ENCODE data around the gene RPS6KA1. TPM values are rescaled to one million over a fixed set of nuclear protein-coding genes. Genes with fewer than 3 reads are reported as not detected.

Gene RPS6KA1
- polyA plus RNA-seq, 2 donors, result 9.6 to 15.0 TPM

DNA sequence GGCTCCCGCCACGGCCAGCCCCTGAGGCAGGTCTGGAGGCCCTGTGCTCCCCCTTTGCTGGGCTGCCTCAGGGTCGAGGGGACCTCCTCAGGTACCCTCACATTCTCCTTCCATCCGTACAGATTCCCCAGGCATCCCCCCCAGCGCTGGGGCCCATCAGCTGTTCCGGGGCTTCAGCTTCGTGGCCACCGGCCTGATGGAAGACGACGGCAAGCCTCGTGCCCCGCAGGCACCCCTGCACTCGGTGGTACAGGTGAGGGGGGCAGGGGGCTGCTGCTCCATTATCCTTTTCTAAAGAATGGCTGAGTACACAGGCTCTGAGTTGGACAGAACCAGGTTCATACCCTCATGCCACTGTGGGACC lies 29.1 kb downstream of the RPS6KA1 start:
- peaks cover 5 to 33% of the 10 kb centered on the region in 2 donors for H3K36me3 ChIP-seq (ENCODE audit: control insufficient read depth in 2 of 2, insufficient read depth in 2 of 2, low read length in 1 of 2)
- no peaks in the 10 kb centered on the region for H3K27me3 ChIP-seq (ENCODE audit: control insufficient read depth in 1 of 2, insufficient read depth in 2 of 2, low read length in 2 of 2)
- no peaks in the 10 kb centered on the region for H3K4me1 ChIP-seq (ENCODE audit: control insufficient read depth in 2 of 2, insufficient read depth in 2 of 2, low read length in 1 of 2)
- no peak overlapping the region for H3K4me3 ChIP-seq (ENCODE audit: low read depth in 1 of 2, low read length in 2 of 2)
- no peak overlapping the region for H3K27ac ChIP-seq (ENCODE audit: low read depth in 2 of 2, low read length in 1 of 2)
- 89 to 90% methylated on average over 11 to 13 of the region's 13 CpGs for WGBS, 2 donors
- H3K9me3 ChIP-seq (ENCODE audit: control insufficient read depth in 2 of 2, insufficient read depth in 1 of 2, low read depth in 1 of 2, low read length in 1 of 2), result no peaks in the 10 kb centered on the region

DNA sequence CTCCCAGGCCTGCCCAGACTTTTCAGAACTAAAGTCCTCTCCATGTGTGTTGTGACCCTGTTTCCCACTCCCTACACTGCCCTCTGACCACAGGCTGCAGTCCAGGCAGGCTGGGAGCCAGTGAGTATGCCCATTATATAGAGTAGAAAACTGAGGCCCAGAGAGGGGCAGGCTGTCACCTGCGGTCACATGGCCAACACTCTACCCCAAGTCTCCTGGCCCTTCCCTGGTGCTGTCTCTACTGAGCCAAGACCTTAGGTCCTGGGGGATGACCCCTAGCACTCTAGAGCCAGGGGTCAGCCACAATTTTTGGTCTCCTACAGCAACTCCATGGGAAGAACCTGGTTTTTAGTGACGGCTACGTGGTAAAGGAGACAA lies 30.8 kb downstream of the RPS6KA1 start:
- peaks cover 0 to 36% of the 10 kb centered on the region in 2 donors for H3K36me3 ChIP-seq (ENCODE audit: control insufficient read depth in 2 of 2, insufficient read depth in 2 of 2, low read length in 1 of 2)

DNA sequence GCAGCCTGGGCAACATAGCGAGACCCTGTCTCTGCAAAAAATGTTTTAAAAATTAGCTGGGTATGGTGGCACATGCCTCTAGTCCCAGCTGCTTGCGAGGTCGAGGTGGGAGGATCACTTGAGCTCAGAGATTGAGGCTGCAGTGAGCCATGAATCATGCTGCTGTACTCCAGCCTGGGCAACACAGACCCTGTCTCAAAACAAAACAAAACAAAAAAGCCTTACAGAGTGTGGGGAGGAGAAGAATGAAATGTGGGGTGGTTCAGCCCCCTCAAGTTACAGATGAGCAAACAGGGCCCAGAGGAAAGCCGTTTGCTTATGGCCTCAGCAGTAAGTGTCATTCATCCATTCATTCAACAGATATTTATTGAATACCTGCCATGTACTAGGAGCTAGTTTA lies 40.7 kb downstream of the RPS6KA1 start:
- Histone ChIP-seq H3K4me1 (ENCODE audit: control insufficient read depth in 2 of 2, insufficient read depth in 2 of 2, low read length in 1 of 2) (peaks cover 0 to 2% of the 10 kb centered on the region in 2 donors), H3K36me3 (ENCODE audit: control insufficient read depth in 2 of 2, insufficient read depth in 2 of 2, low read length in 1 of 2) (peaks cover 0 to 13% of the 10 kb centered on the region in 2 donors)
- 75 to 83% methylated on average over 4 of the region's 4 CpGs for WGBS, 2 donors

More for the DNA sequence above, 30.8 kb downstream of the RPS6KA1 start:
- no peak overlapping the region for H3K27ac ChIP-seq (ENCODE audit: low read depth in 2 of 2, low read length in 1 of 2)
- no peak overlapping the region for H3K4me3 ChIP-seq (ENCODE audit: low read depth in 1 of 2, low read length in 2 of 2)
- H3K4me1 ChIP-seq (ENCODE audit: control insufficient read depth in 2 of 2, insufficient read depth in 2 of 2, low read length in 1 of 2), result no peaks in the 10 kb centered on the region
- no peaks in the 10 kb centered on the region for H3K27me3 ChIP-seq (ENCODE audit: control insufficient read depth in 1 of 2, insufficient read depth in 2 of 2, low read length in 2 of 2)
- no peaks in the 10 kb centered on the region for H3K9me3 ChIP-seq (ENCODE audit: control insufficient read depth in 2 of 2, insufficient read depth in 1 of 2, low read depth in 1 of 2, low read length in 1 of 2)
- 96% methylated on average over 3 of the region's 3 CpGs for WGBS, 2 donors

DNA sequence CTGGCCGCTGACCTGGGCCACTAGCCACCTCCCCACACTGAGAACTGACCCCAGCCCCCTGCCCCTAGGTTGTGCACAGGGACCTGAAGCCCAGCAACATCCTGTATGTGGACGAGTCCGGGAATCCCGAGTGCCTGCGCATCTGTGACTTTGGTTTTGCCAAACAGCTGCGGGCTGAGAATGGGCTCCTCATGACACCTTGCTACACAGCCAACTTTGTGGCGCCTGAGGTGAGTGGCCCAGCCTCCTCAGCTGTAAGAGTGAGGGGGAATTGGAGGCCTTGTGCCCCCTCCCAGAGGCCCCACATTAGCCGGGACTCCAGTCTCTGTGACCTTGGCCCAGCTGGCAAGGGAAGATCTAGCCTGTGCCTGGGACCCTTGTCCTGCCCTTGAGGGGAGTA lies 41.8 kb downstream of the RPS6KA1 start:
- 88 to 91% methylated on average over 8 of the region's 8 CpGs for WGBS, 2 donors
- H3K27me3 ChIP-seq (ENCODE audit: control insufficient read depth in 1 of 2, insufficient read depth in 2 of 2, low read length in 2 of 2), result no peaks in the 10 kb centered on the region
- no peak overlapping the region for H3K4me3 ChIP-seq (ENCODE audit: low read depth in 1 of 2, low read length in 2 of 2)
- H3K36me3 ChIP-seq (ENCODE audit: control insufficient read depth in 2 of 2, insufficient read depth in 2 of 2, low read length in 1 of 2), result peaks cover 0 to 13% of the 10 kb centered on the region in 2 donors
- H3K4me1 ChIP-seq (ENCODE audit: control insufficient read depth in 2 of 2, insufficient read depth in 2 of 2, low read length in 1 of 2), result peaks cover 0 to 2% of the 10 kb centered on the region in 2 donors
- peaks cover 0 to 3% of the 10 kb centered on the region in 2 donors for H3K9me3 ChIP-seq (ENCODE audit: control insufficient read depth in 2 of 2, insufficient read depth in 1 of 2, low read depth in 1 of 2, low read length in 1 of 2)
- no peak overlapping the region for H3K27ac ChIP-seq (ENCODE audit: low read depth in 2 of 2, low read length in 1 of 2)

More for the DNA sequence above, 40.7 kb downstream of the RPS6KA1 start:
- Histone ChIP-seq H3K4me3 (ENCODE audit: low read depth in 1 of 2, low read length in 2 of 2) (no peak overlapping the region), H3K27ac (ENCODE audit: low read depth in 2 of 2, low read length in 1 of 2) (no peak overlapping the region), H3K27me3 (ENCODE audit: control insufficient read depth in 1 of 2, insufficient read depth in 2 of 2, low read length in 2 of 2) (no peaks in the 10 kb centered on the region), H3K9me3 (ENCODE audit: control insufficient read depth in 2 of 2, insufficient read depth in 1 of 2, low read depth in 1 of 2, low read length in 1 of 2) (peaks cover 0 to 3% of the 10 kb centered on the region in 2 donors)

DNA sequence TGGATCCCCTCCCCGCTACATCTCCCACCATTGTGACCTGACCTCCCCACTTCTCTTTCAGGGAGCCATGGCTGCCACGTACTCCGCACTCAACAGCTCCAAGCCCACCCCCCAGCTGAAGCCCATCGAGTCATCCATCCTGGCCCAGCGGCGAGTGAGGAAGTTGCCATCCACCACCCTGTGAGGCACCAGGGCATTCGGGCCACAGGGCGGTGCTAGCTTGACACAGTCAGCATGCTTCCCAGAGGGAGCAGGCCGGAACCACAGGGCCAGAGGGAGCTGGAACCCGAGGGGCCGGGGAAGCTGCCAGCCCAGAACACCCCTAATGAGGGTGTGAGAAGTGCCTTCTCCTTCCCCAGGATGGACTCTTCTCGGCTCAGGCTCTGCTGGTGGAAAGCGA lies 44.5 kb downstream of the RPS6KA1 start:
- Histone ChIP-seq H3K36me3 (ENCODE audit: control insufficient read depth in 2 of 2, insufficient read depth in 2 of 2, low read length in 1 of 2) (peaks cover 0 to 13% of the 10 kb centered on the region in 2 donors), H3K4me3 (ENCODE audit: low read depth in 1 of 2, low read length in 2 of 2) (no peak overlapping the region), H3K9me3 (ENCODE audit: control insufficient read depth in 2 of 2, insufficient read depth in 1 of 2, low read depth in 1 of 2, low read length in 1 of 2) (peaks cover 0 to 3% of the 10 kb centered on the region in 2 donors), H3K27ac (ENCODE audit: low read depth in 2 of 2, low read length in 1 of 2) (no peak overlapping the region), H3K27me3 (ENCODE audit: control insufficient read depth in 1 of 2, insufficient read depth in 2 of 2, low read length in 2 of 2) (no peaks in the 10 kb centered on the region), H3K4me1 (ENCODE audit: control insufficient read depth in 2 of 2, insufficient read depth in 2 of 2, low read length in 1 of 2) (peaks cover 0 to 2% of the 10 kb centered on the region in 2 donors)
- 89 to 90% methylated on average over 13 of the region's 13 CpGs for WGBS, 2 donors

DNA sequence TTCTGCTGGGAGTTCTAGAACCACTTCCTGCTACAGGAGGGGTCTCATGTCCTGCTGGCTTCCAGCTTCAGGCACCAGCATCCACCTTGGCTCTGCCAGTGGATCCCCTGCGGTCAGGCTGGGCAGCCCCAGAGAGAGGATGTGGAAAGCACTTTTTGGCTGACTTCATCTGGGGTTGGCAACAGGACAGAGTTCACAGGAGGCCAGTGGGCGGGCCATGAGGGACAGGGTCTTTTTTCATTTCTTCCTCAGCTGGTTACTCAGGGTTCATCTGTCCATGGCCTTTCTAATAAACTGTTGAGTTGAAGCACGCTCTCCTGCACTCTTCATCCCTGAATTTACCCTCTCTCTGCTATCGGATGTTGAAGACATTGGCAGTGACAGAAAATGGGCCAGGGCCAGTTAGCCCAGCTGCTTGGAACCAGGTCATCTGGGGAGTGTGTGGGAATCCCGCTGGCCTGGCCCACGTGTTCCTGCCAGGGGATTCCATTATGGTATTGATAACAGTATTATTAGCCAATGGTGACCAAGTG lies 45.2 kb downstream of the RPS6KA1 start:
- H3K36me3 ChIP-seq (ENCODE audit: control insufficient read depth in 2 of 2, insufficient read depth in 2 of 2, low read length in 1 of 2), result peaks cover 0 to 13% of the 10 kb centered on the region in 2 donors
- H3K27ac ChIP-seq (ENCODE audit: low read depth in 2 of 2, low read length in 1 of 2), result no peak overlapping the region
- H3K9me3 ChIP-seq (ENCODE audit: control insufficient read depth in 2 of 2, insufficient read depth in 1 of 2, low read depth in 1 of 2, low read length in 1 of 2), result peaks cover 0 to 3% of the 10 kb centered on the region in 2 donors
- no peak overlapping the region for H3K4me3 ChIP-seq (ENCODE audit: low read depth in 1 of 2, low read length in 2 of 2)
- H3K27me3 ChIP-seq (ENCODE audit: control insufficient read depth in 1 of 2, insufficient read depth in 2 of 2, low read length in 2 of 2), result no peaks in the 10 kb centered on the region
- WGBS, 2 donors, result 57 to 67% methylated on average over 6 of the region's 6 CpGs
- peaks cover 0 to 2% of the 10 kb centered on the region in 2 donors for H3K4me1 ChIP-seq (ENCODE audit: control insufficient read depth in 2 of 2, insufficient read depth in 2 of 2, low read length in 1 of 2)

DNA sequence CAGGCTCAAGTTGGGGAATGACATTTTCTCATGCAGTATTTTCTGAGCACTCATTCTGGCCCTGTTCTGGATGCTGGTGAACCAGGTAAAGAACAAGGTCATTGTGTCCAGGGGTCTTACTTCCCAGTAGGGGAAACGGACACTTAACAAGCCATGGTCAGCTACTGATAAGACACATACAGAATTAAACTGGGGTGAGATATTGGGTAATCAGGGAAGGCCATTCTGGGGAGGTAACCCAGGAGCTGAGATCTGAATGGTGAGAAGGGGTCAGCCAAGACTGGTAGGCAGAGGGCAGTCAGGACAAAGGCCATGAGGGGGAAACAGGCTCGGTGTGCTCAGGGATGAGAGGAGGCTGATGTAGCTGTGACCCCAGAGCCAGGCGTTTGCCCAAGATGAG lies 45.8 kb downstream of the RPS6KA1 start:
- Histone ChIP-seq H3K36me3 (ENCODE audit: control insufficient read depth in 2 of 2, insufficient read depth in 2 of 2, low read length in 1 of 2) (peaks cover 0 to 13% of the 10 kb centered on the region in 2 donors), H3K27ac (ENCODE audit: low read depth in 2 of 2, low read length in 1 of 2) (no peak overlapping the region), H3K27me3 (ENCODE audit: control insufficient read depth in 1 of 2, insufficient read depth in 2 of 2, low read length in 2 of 2) (no peaks in the 10 kb centered on the region), H3K4me1 (ENCODE audit: control insufficient read depth in 2 of 2, insufficient read depth in 2 of 2, low read length in 1 of 2) (peaks cover 0 to 2% of the 10 kb centered on the region in 2 donors), H3K4me3 (ENCODE audit: low read depth in 1 of 2, low read length in 2 of 2) (no peak overlapping the region), H3K9me3 (ENCODE audit: control insufficient read depth in 2 of 2, insufficient read depth in 1 of 2, low read depth in 1 of 2, low read length in 1 of 2) (peaks cover 0 to 3% of the 10 kb centered on the region in 2 donors)
- 87 to 94% methylated on average over 3 of the region's 3 CpGs for WGBS, 2 donors

DNA sequence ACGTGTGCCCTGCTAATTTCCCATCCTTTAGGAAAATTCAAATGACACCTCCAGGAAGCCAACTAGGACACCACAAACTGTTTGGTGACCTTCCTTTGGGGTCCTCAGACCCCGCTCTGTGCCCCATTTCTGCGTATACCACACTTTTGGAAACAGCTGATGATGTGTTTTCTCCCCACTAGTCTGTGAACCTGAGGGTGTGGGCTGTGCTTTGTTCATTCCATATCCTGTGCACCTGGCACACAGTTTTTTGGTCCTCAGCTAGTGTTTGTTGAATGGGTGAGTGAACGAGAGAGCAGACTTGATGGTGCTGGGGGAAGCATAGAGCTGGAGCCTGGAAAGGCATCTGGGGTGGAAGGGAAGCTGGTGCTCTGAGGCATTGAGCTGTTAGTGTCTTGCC lies 48.6 kb downstream of the RPS6KA1 start:
- Histone ChIP-seq H3K27ac (ENCODE audit: low read depth in 2 of 2, low read length in 1 of 2) (no peak overlapping the region), H3K4me1 (ENCODE audit: control insufficient read depth in 2 of 2, insufficient read depth in 2 of 2, low read length in 1 of 2) (peaks cover 0 to 2% of the 10 kb centered on the region in 2 donors), H3K9me3 (ENCODE audit: control insufficient read depth in 2 of 2, insufficient read depth in 1 of 2, low read depth in 1 of 2, low read length in 1 of 2) (peaks cover 0 to 2% of the 10 kb centered on the region in 2 donors), H3K4me3 (ENCODE audit: low read depth in 1 of 2, low read length in 2 of 2) (no peak overlapping the region), H3K27me3 (ENCODE audit: control insufficient read depth in 1 of 2, insufficient read depth in 2 of 2, low read length in 2 of 2) (no peaks in the 10 kb centered on the region), H3K36me3 (ENCODE audit: control insufficient read depth in 2 of 2, insufficient read depth in 2 of 2, low read length in 1 of 2) (peaks cover 0 to 4% of the 10 kb centered on the region in 2 donors)
- WGBS, 2 donors, result 59 to 70% methylated on average over 4 of the region's 4 CpGs

DNA sequence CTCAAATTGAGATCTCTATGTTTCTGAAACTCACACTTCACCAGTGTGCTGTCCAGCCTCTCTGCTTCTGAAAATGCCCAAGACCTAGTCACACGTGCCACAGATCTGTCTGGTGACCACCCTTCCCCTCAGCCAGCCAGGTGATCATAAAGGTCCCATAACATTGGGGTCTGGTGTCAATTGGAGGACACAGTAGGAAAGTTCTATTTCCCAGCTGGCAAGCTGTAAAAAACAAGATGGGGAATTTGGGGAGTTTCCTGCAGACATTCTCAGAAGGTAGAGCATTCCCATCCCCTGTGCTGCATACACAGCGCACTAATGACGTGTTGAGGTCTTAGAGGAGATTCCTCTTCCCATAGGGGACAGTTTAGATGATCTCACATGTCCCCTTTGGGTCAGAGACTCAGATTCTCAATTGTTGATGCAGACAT lies 50.1 kb downstream of the RPS6KA1 start:
- 57 to 65% methylated on average over 3 of the region's 3 CpGs for WGBS, 2 donors
- no peak overlapping the region for H3K27ac ChIP-seq (ENCODE audit: low read depth in 2 of 2, low read length in 1 of 2)

DNA sequence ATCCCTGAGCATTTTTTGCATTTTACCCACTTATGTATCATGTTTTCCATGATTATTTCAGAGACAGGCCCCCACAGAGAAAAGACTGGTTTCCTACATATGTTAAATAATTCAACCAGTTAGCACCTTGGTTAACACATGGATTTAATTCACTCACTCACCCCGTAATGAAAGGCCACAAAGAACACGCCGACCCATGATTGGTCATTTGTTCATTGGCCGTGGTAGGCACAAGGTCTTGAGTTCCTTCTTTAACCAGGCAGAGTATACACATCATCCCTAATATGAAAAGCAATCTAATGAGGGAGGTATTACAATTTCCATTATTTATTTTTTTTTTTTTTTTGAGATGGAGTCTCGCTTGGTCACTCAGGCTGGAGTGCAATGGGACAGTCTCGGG lies 50.6 kb downstream of the RPS6KA1 start:
- no peak overlapping the region for H3K27ac ChIP-seq (ENCODE audit: low read depth in 2 of 2, low read length in 1 of 2)
- no peaks in the 10 kb centered on the region for H3K9me3 ChIP-seq (ENCODE audit: control insufficient read depth in 2 of 2, insufficient read depth in 1 of 2, low read depth in 1 of 2, low read length in 1 of 2)
- WGBS, 2 donors, result 91 to 93% methylated on average over 6 of the region's 6 CpGs
- no peaks in the 10 kb centered on the region for H3K27me3 ChIP-seq (ENCODE audit: control insufficient read depth in 1 of 2, insufficient read depth in 2 of 2, low read length in 2 of 2)
- no peaks in the 10 kb centered on the region for H3K36me3 ChIP-seq (ENCODE audit: control insufficient read depth in 2 of 2, insufficient read depth in 2 of 2, low read length in 1 of 2)
- H3K4me3 ChIP-seq (ENCODE audit: low read depth in 1 of 2, low read length in 2 of 2), result no peak overlapping the region
- H3K4me1 ChIP-seq (ENCODE audit: control insufficient read depth in 2 of 2, insufficient read depth in 2 of 2, low read length in 1 of 2), result no peaks in the 10 kb centered on the region

More for the DNA sequence above, 50.1 kb downstream of the RPS6KA1 start:
- Histone ChIP-seq H3K36me3 (ENCODE audit: control insufficient read depth in 2 of 2, insufficient read depth in 2 of 2, low read length in 1 of 2) (no peaks in the 10 kb centered on the region), H3K9me3 (ENCODE audit: control insufficient read depth in 2 of 2, insufficient read depth in 1 of 2, low read depth in 1 of 2, low read length in 1 of 2) (no peaks in the 10 kb centered on the region), H3K27me3 (ENCODE audit: control insufficient read depth in 1 of 2, insufficient read depth in 2 of 2, low read length in 2 of 2) (no peaks in the 10 kb centered on the region), H3K4me3 (ENCODE audit: low read depth in 1 of 2, low read length in 2 of 2) (no peak overlapping the region), H3K4me1 (ENCODE audit: control insufficient read depth in 2 of 2, insufficient read depth in 2 of 2, low read length in 1 of 2) (no peaks in the 10 kb centered on the region)

Measured in esophagus (tissue), 2 donors.